Spleen (tissue), 11 donors: ENCODE data around the gene C11orf42. TPM values are rescaled to one million over a fixed set of nuclear protein-coding genes. Genes with fewer than 3 reads are reported as not detected.

Experiments
- DNase-seq: peaks from one replicate; pipeline ENCODE4 v3.0.0-alpha.2; 2020
- H3K27ac ChIP-seq, 8 donors: fragments of 200-600 bp; sonication (generic) in 7 of 8; 1 replicate in 4 of 8; 2 replicates in 4 of 8; pipeline versions ENCODE4 v1.5.0 to v1.8.0; 2016 to 2021; ENCODE audit warnings: inconsistent platforms in 4 of 8, mild to moderate bottlenecking in 4 of 8, moderate library complexity in 1 of 8
- H3K27me3 ChIP-seq, 7 donors: fragments of 200-600 bp; sonication (generic) in 6 of 7; replicated peaks in 1 of 7; 1 replicate in 4 of 7; 2 replicates in 3 of 7; pipeline versions ENCODE4 v1.5.0 to v1.8.0; 2016 to 2021; ENCODE audit warnings: inconsistent platforms in 3 of 7, mild to moderate bottlenecking in 1 of 7
- H3K36me3 ChIP-seq, 6 donors: fragments of 200-600 bp; sonication (generic) in 5 of 6; 1 replicate in 4 of 6; 2 replicates in 2 of 6; pipeline versions ENCODE4 v1.5.0 to v1.8.0; 2016 to 2021; ENCODE audit warnings: inconsistent platforms in 2 of 6
- H3K4me1 ChIP-seq, 6 donors: fragments of 200-600 bp; sonication (generic) in 5 of 6; 1 replicate in 3 of 6; 2 replicates in 3 of 6; pipeline versions ENCODE4 v1.5.0 to v1.8.0; 2016 to 2021; ENCODE audit warnings: inconsistent platforms in 3 of 6
- H3K4me3 ChIP-seq, 8 donors: fragments of 200-600 bp; sonication (generic) in 7 of 8; 1 replicate in 4 of 8; 2 replicates in 4 of 8; pipeline versions ENCODE4 v1.5.0 to v1.8.0; 2016 to 2021; ENCODE audit warnings: inconsistent platforms in 4 of 8, mild to moderate bottlenecking in 4 of 8, moderate library complexity in 2 of 8
- H3K9me3 ChIP-seq, 8 donors: fragments of 200-600 bp; sonication (generic) in 7 of 8; 1 replicate in 4 of 8; 2 replicates in 4 of 8; pipeline versions ENCODE4 v1.5.0 to v1.8.0; 2016 to 2021; ENCODE audit warnings: inconsistent platforms in 4 of 8
- CTCF ChIP-seq, 11 experiments: fragments of 200-600 bp in 7 of 11; fragments of 450-650 bp in 4 of 11; sonication (generic) in 4 of 11; IDR thresholded peaks in 8 of 11; conservative IDR thresholded peaks in 3 of 11; 1 replicate in 7 of 11; 2 replicates in 4 of 11; pipeline versions ENCODE4 v1.4.0 to v1.8.0; 2016 to 2021; ENCODE audit warnings: antibody characterized with exemption in 11 of 11, inconsistent platforms in 4 of 11, mild to moderate bottlenecking in 1 of 11
- POLR2A ChIP-seq, 3 donors: fragments of 450-650 bp; IDR thresholded peaks; one replicate each; pipeline ENCODE4 v1.5.1; 2017; ENCODE audit warnings: antibody characterized with exemption in 3 of 3, mild to moderate bottlenecking in 1 of 3
- POLR2AphosphoS5 ChIP-seq, 3 donors: sonication (generic); formaldehyde crosslinking; IDR thresholded peaks; one replicate each; pipeline ENCODE4 v1.5.1; 2017; ENCODE audit warnings: antibody characterized with exemption in 3 of 3
- WGBS, 5 donors: extraction: QIAGEN DNeasy Blood & Tissue Kit in 3 of 5; methylation state at CpG; one replicate each; pipeline versions ENCODE4 v1.1.5 to v1.1.7; 2013 to 2018; 5-methylcytosine and 5-hydroxymethylcytosine counted together
- intact Hi-C: fragments of 100-400 bp; cut with DNase I; formaldehyde crosslinking; loops from one replicate; pipeline ENCODE4 v1.15.0; 2023; ENCODE audit warnings: low total_unique reads
- polyA plus RNA-seq, 3 donors: library from polyadenylated mRNA; stranded (reverse); fragments of 200-250 nt; gene quantifications; one replicate each; pipeline ENCODE4 v1.2.1, GENCODE V29; 2013
- total RNA-seq, 7 donors: library from RNA; depleted of rRNA in 3 of 7; stranded (reverse); fragments of >200 nt in 3 of 7; fragmentation: NEBNext Ultra II Directional in 4 of 7; extraction: Animal tissue kit (Norgen Biotek cat#: 25700) in 4 of 7; gene quantifications; one replicate each; pipeline versions ENCODE4 v1.1.0 to v1.2.1, GENCODE V29; 2016 to 2021
- donor health status: healthy with polysubstance abuse.
- donor health status: DM: no; HTN: no; CAD: no; lungs with moderate emphysema.
- donor health status: DM: no; HTN: no; CAD: no.
- donor health status: Bipolar disorder and iron deficiency.
- donor health status: healthy.
- donor health status: DM: no; HTN: no; CAD: no.
- donor health status: DM: yes; HTN: yes; CAD: no.

Gene C11orf42
- total and polyA plus RNA-seq, 10 donors, result not detected

- no peaks in the 10 kb centered on the region for H3K36me3 ChIP-seq
- peak within 1 kb of the TSS in 3 of 8 donors; percentile 85 to 94 (median 92) for H3K27ac ChIP-seq
- intact Hi-C loops, result no loop called here
- 94 to 100% (median 99%) methylated on average over 4 to 5 of the region's 5 CpGs for WGBS, 5 donors
- H3K4me3 ChIP-seq, result no peak within 1 kb of the TSS
- TF ChIP-seq POLR2A (IDR thresholded peaks at IDR 0.05), result no peak
- no peak for TF ChIP-seq CTCF (IDR thresholded peaks at IDR 0.05 in 8 of 11, conservative IDR thresholded peaks at IDR 0.05 in 3 of 11)
- no peak for TF ChIP-seq POLR2AphosphoS5 (IDR thresholded peaks at IDR 0.05)
- peak; percentile 71 for DNase-seq
- H3K4me1 ChIP-seq, result peaks cover 0 to 46% (median 4%) of the 10 kb centered on the region in 6 donors
- no peaks in the 10 kb centered on the region for H3K27me3 ChIP-seq
- H3K9me3 ChIP-seq, result no peaks in the 10 kb centered on the region
Measured at GRCh38 chr11:6199174-6199810, 6.1 kb upstream of the C11orf42 start, which contains the start of gene OR52W1. Gene OR52W1, plus strand, starts transcription at chr11:6199224. Its CDS starts 0 bp downstream, at chr11:6199224.

DNA sequence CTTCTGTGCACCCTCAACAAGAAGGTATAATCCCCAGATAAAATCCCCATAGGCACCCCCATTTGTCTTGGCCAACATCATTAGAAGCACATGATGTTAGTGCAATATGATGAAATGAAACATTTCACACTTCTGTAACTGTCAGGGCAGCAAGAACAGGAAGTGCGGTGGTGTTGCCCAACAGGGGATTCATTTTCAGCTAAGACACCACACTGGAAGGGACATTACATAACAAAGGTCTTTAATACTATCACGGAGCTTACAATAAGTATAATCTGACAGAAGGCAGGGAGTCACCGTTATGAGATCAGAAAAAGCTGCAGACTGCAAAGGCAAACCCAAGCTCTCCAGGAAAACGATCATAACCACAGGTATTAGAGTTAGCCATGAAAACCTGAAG, 4.4 kb upstream of the C11orf42 start:
- H3K9me3 ChIP-seq, result no peaks in the 10 kb centered on the region
- H3K36me3 ChIP-seq, result peaks cover 0 to 16% (median 6%) of the 10 kb centered on the region in 6 donors
- 44 to 66% (median 56%) methylated on average over 4 of the region's 4 CpGs for WGBS, 5 donors
- peak in 1 of 3 donors; percentile 81 for TF ChIP-seq POLR2AphosphoS5 (IDR thresholded peaks at IDR 0.05)
- no peak for TF ChIP-seq POLR2A (IDR thresholded peaks at IDR 0.05)
- TF ChIP-seq CTCF (IDR thresholded peaks at IDR 0.05 in 8 of 11, conservative IDR thresholded peaks at IDR 0.05 in 3 of 11), result no peak
- DNase-seq, result peak; percentile 85
- peak overlapping the region in 1 of 8 donors; percentile 33 for H3K4me3 ChIP-seq
- intact Hi-C loops, result no loop called here
- H3K27ac ChIP-seq, result peak overlapping the region; percentile 42 to 94 (median 84)
- H3K27me3 ChIP-seq, result no peaks in the 10 kb centered on the region
- peaks cover 0 to 60% (median 4%) of the 10 kb centered on the region in 6 donors for H3K4me1 ChIP-seq

DNA sequence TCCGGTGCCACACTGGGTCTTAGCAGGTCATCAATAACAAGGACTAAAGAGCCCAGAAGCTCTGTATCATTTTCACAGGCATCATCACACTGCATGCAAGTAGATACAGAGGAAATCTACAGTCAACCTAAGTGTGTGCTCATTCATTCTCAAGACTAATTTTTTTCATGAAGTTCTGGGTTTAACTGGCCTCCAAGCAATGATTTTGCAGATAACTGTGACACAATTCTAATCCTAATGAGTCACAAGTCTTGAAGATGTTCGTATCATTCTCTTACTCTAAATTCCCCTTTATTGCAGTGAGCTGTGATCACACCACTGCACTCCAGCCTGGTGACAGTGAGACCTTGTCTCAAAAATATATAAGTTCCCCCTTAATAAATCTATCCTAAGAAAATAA, 3.9 kb upstream of the C11orf42 start:
- TF ChIP-seq CTCF (IDR thresholded peaks at IDR 0.05 in 8 of 11, conservative IDR thresholded peaks at IDR 0.05 in 3 of 11), result no peak
- TF ChIP-seq POLR2AphosphoS5 (IDR thresholded peaks at IDR 0.05), result no peak
- H3K4me1 ChIP-seq, result peaks cover 0 to 60% (median 4%) of the 10 kb centered on the region in 6 donors
- no peaks in the 10 kb centered on the region for H3K27me3 ChIP-seq
- DNase-seq, result no peak
- intact Hi-C loops, result no loop called here
- H3K9me3 ChIP-seq, result no peaks in the 10 kb centered on the region
- peak overlapping the region in 1 of 8 donors; percentile 33 for H3K4me3 ChIP-seq
- H3K36me3 ChIP-seq, result peaks cover 0 to 21% (median 8%) of the 10 kb centered on the region in 6 donors
- H3K27ac ChIP-seq, result peak overlapping the region; percentile 42 to 94 (median 84)
- WGBS, 5 donors, result 40 to 79% (median 58%) methylated on average over 2 of the region's 2 CpGs

DNA sequence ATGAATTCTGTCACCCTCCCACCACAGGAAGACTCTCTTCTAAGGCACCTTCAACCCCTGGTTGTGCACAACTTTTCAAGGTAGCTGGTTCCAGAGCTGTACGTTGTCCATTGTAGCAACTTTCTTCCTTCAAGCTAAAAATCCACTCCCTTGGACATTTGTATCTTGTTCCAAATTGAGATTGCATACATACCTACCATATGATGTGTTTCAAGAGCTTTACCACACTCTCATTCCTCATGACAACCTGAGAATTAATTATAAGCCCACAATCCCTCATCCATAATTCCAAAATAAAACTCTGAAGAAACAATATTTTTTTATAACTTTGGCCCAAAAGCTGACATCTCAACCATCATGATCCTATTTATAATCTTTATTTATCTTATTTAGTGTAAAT, 3.3 kb upstream of the C11orf42 start:
- Histone ChIP-seq H3K9me3 (no peaks in the 10 kb centered on the region), H3K27ac (peak overlapping the region in 7 of 8 donors; percentile 75 to 94 (median 85)), H3K4me3 (peak overlapping the region in 1 of 8 donors; percentile 33), H3K4me1 (peaks cover 0 to 60% (median 4%) of the 10 kb centered on the region in 6 donors), H3K36me3 (peaks cover 0 to 26% (median 11%) of the 10 kb centered on the region in 6 donors), H3K27me3 (no peaks in the 10 kb centered on the region)
- intact Hi-C loops, result no loop called here
- no peak for TF ChIP-seq POLR2A (IDR thresholded peaks at IDR 0.05)
- TF ChIP-seq POLR2AphosphoS5 (IDR thresholded peaks at IDR 0.05), result no peak
- TF ChIP-seq CTCF (IDR thresholded peaks at IDR 0.05 in 8 of 11, conservative IDR thresholded peaks at IDR 0.05 in 3 of 11), result no peak
- 62 to 87% (median 76%) methylated on average over 1 of the region's 1 CpG for WGBS, 5 donors
- no peak for DNase-seq
